Body of pancreas (tissue), 4 donors: Measurements from ENCODE around the gene CENPVL3.

Experiments used
- CTCF ChIP-seq, 7 experiments: fragments of 450-650 bp in 4 of 7; fragments of 200-600 bp in 3 of 7; sonication (generic) in 3 of 7; IDR thresholded peaks; one replicate each; pipeline ENCODE4 v1.5.1; 2016 to 2019; ENCODE audit warnings: antibody characterized with exemption in 7 of 7
- POLR2A ChIP-seq, 3 donors: fragments of 450-650 bp; IDR thresholded peaks; one replicate each; pipeline ENCODE4 v1.6.1; 2016; ENCODE audit warnings: antibody characterized with exemption in 3 of 3, mild to moderate bottlenecking in 2 of 3

DNA sequence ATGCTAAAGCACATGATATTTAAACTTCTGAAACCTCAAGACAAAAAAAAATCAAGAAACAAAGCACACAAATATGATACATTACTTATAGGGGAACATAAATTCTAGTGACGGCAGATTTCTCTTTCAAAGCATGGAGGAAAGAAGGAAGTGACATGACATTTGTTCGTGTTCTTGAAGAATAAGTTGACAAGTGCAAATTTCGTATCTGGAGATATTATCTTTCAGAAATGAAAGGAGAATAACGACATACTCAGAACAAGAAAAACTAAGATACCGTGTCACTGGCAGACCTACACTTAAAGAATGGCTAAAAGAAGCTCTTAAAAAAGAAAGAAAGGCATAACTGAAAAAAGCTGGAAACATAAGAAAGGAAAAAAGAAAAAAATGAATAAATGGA is 47.3 kb upstream of the CENPVL3 start:
- no peak for TF ChIP-seq CTCF (IDR thresholded peaks at IDR 0.05)
- TF ChIP-seq POLR2A (IDR thresholded peaks at IDR 0.05): no peak
